HEK293 (cell line): ENCODE results near the gene GPR152.
A peak's percentile ranks its signal among the peaks of the same experiment; 100 is the strongest.
"Not testable (repeated sequence)": the region's sequence is repeated elsewhere in the genome, so short reads cannot be mapped to it uniquely, and the experiment has no call there.

Source experiments
- CTCF ChIA-PET: fragments of 350-600 bp; formaldehyde crosslinking; extraction: SDS; loops from one replicate; lab custom pipeline; 2021; ENCODE audit warnings: antibody characterized with exemption; lab: Yijun Ruan, JAX
- POLR2A ChIA-PET: fragments of 300-600 bp; formaldehyde crosslinking; extraction: SDS; loops from one replicate; lab custom pipeline; 2020; ENCODE audit warnings: antibody characterized with exemption, inconsistent platforms; lab: Yijun Ruan, JAX
- H3K27ac ChIP-seq: fragments of 200-500 bp; sonication (Bioruptor generic); 2 replicates; pipeline ENCODE4 v1.5.1; 2014; ENCODE audit warnings: low read depth, low read length, control low read depth, inconsistent platforms; ENCODE audit errors: extremely low read depth
- H3K36me3 ChIP-seq, 2 experiments: fragments of 200-500 bp in 1 of 2; sonication (Bioruptor generic) in 1 of 2; 1 replicate in 1 of 2; 2 replicates in 1 of 2; pipeline ENCODE4 v1.5.1; 2014 to 2017; ENCODE audit warnings: inconsistent platforms in 2 of 2, low read length in 2 of 2; ENCODE audit not compliant: control insufficient read depth in 2 of 2, insufficient read depth in 1 of 2
- H3K4me1 ChIP-seq: fragments of 200-500 bp; sonication (Bioruptor generic); 2 replicates; pipeline ENCODE4 v1.5.1; 2014; ENCODE audit warnings: mild to moderate bottlenecking, low read length, inconsistent platforms; ENCODE audit not compliant: control insufficient read depth, insufficient read depth
- H3K4me3 ChIP-seq: 2 replicates; pipeline ENCODE4 v1.5.1; 2011; ENCODE audit warnings: low read depth, mild to moderate bottlenecking, control low read depth, low read length, moderate library complexity
- H3K9me3 ChIP-seq: fragments of 200-500 bp; sonication (Bioruptor generic); 2 replicates; pipeline ENCODE4 v1.5.1; 2014; ENCODE audit warnings: low read depth, low read length, inconsistent platforms; ENCODE audit not compliant: control insufficient read depth, insufficient read depth
- GLIS1 ChIP-seq: fragments of 450-650 bp; formaldehyde crosslinking; IDR thresholded peaks from 2 replicates; pipeline ENCODE4 v1.5.1; 2016; ENCODE audit warnings: missing biosample characterization, missing genetic modification characterization
- KLF1 ChIP-seq: fragments of 450-650 bp; formaldehyde crosslinking; IDR thresholded peaks from 2 replicates; pipeline ENCODE4 v1.5.1; 2016; ENCODE audit warnings: missing biosample characterization, missing genetic modification characterization
- OSR2 ChIP-seq: fragments of 450-650 bp; formaldehyde crosslinking; IDR thresholded peaks from 2 replicates; pipeline ENCODE4 v1.5.1; 2016; ENCODE audit warnings: missing biosample characterization, missing genetic modification characterization
- PBX3 ChIP-seq: sonication (generic); formaldehyde crosslinking; IDR thresholded peaks from 2 replicates; pipeline ENCODE4 v1.8.1; 2022; ENCODE audit warnings: mild to moderate bottlenecking, moderate library complexity, missing genetic modification reagents
- PRDM10 ChIP-seq: fragments of 450-650 bp; formaldehyde crosslinking; IDR thresholded peaks from 2 replicates; pipeline ENCODE4 v1.5.1; 2016; ENCODE audit warnings: missing biosample characterization, missing genetic modification characterization
- SP2 ChIP-seq: fragments of 450-650 bp; formaldehyde crosslinking; IDR thresholded peaks from 2 replicates; pipeline ENCODE4 v1.5.1; 2016; ENCODE audit warnings: missing biosample characterization, missing genetic modification characterization
- SP3 ChIP-seq: fragments of 450-650 bp; formaldehyde crosslinking; IDR thresholded peaks from 2 replicates; pipeline ENCODE4 v1.5.1; 2016; ENCODE audit warnings: missing biosample characterization, missing genetic modification characterization
- ZBTB17 ChIP-seq: fragments of 450-650 bp; formaldehyde crosslinking; IDR thresholded peaks from 2 replicates; pipeline ENCODE4 v1.5.1; 2016; ENCODE audit warnings: missing biosample characterization, missing genetic modification characterization
- ZBTB21 ChIP-seq: fragments of 450-650 bp; formaldehyde crosslinking; IDR thresholded peaks from 2 replicates; pipeline ENCODE4 v1.5.1; 2017; ENCODE audit warnings: missing biosample characterization, missing genetic modification characterization
- ZNF214 ChIP-seq: fragments of 450-650 bp; formaldehyde crosslinking; IDR thresholded peaks from 2 replicates; pipeline ENCODE4 v1.5.1; 2017; ENCODE audit warnings: missing biosample characterization, mild to moderate bottlenecking, missing genetic modification characterization, borderline replicate concordance
- ZNF350 ChIP-seq: fragments of 450-650 bp; formaldehyde crosslinking; IDR thresholded peaks from 2 replicates; pipeline ENCODE4 v1.5.0; 2017; ENCODE audit warnings: missing biosample characterization, mild to moderate bottlenecking, missing genetic modification characterization
- ZNF707 ChIP-seq: fragments of 450-650 bp; formaldehyde crosslinking; IDR thresholded peaks from 2 replicates; pipeline ENCODE4 v1.5.1; 2016; ENCODE audit warnings: missing biosample characterization, missing genetic modification characterization
- ZNF776 ChIP-seq: fragments of 450-650 bp; formaldehyde crosslinking; IDR thresholded peaks from 2 replicates; pipeline ENCODE4 v1.5.0; 2017; ENCODE audit warnings: missing biosample characterization, missing genetic modification characterization, borderline replicate concordance
- ZNF792 ChIP-seq: fragments of 450-650 bp; formaldehyde crosslinking; IDR thresholded peaks from 2 replicates; pipeline ENCODE4 v1.5.1; 2016; ENCODE audit warnings: missing biosample characterization, missing genetic modification characterization
- ZNF837 ChIP-seq: fragments of 450-650 bp; formaldehyde crosslinking; IDR thresholded peaks from 2 replicates; pipeline ENCODE4 v1.5.1; 2016; ENCODE audit warnings: missing biosample characterization, missing genetic modification characterization
- TF ChIP-seq, protein P1 (sequence below): fragments of 450-650 bp; formaldehyde crosslinking; IDR thresholded peaks from 2 replicates; pipeline ENCODE4 v1.5.1; 2016; ENCODE audit warnings: missing biosample characterization, missing genetic modification characterization

GPR152 gene

GRCh38 chr11:67486481-67487195 lies 34.1 kb upstream of the GPR152 start:
- H3K4me3 ChIP-seq = no peak overlapping the region
- CTCF ChIA-PET = no interaction called here
- POLR2A ChIA-PET = interaction anchor here (0.7 to 1.7 kb wide), 2 partner anchors 18 to 85 kb away, joined by 3 to 4 read pairs; partner anchors contain the start of gene PPP1CA
- H3K27ac ChIP-seq = no peak overlapping the region
- no peaks in the 10 kb centered on the region for H3K9me3 ChIP-seq
- peaks cover 0 to 48% of the 10 kb centered on the region in 2 experiments; a peak in 2 of 3 replicates for H3K36me3 ChIP-seq
- TF ChIP-seq PBX3 (CRISPR knock-in tag) (no peak), ZNF837 (tag by site-specific recombination) (no peak), ZBTB17 (tag by site-specific recombination) (no peak), OSR2 (tag by site-specific recombination) (no peak), ZBTB21 (tag by site-specific recombination) (no peak), ZNF350 (tag by site-specific recombination) (no peak), ZNF214 (tag by site-specific recombination) (no peak), ZNF776 (tag by site-specific recombination) (no peak), ZNF707 (tag by site-specific recombination) (no peak), ZNF792 (tag by site-specific recombination) (no peak)
- TF ChIP-seq, protein P1, sequence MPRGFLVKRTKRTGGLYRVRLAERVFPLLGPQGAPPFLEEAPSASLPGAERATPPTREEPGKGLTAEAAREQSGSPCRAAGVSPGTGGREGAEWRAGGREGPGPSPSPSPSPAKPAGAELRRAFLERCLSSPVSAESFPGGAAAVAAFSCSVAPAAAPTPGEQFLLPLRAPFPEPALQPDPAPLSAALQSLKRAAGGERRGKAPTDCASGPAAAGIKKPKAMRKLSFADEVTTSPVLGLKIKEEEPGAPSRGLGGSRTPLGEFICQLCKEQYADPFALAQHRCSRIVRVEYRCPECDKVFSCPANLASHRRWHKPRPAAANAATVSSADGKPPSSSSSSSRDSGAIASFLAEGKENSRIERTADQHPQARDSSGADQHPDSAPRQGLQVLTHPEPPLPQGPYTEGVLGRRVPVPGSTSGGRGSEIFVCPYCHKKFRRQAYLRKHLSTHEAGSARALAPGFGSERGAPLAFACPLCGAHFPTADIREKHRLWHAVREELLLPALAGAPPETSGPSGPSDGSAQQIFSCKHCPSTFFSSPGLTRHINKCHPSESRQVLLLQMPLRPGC (tag by site-specific recombination) = no peak
- H3K4me1 ChIP-seq = no peaks in the 10 kb centered on the region

- ChIA-PET CTCF (interaction anchor here (0.6 to 0.7 kb wide), 3 partner anchors 18 to 181 kb away, joined by 3 to 6 read pairs (median 3); no protein-coding TSS in a partner anchor), POLR2A (interaction anchor here (0.7 to 1.7 kb wide), 2 partner anchors 17 to 85 kb away, joined by 3 to 4 read pairs; partner anchors contain the start of gene PPP1CA)
Observed at GRCh38 chr11:67485873-67486361, 33.4 kb upstream of the GPR152 start.

More at GRCh38 chr11:67485873-67486361, 33.4 kb upstream of the GPR152 start:
- not testable (repeated sequence) for H3K4me1 ChIP-seq, H3K9me3 ChIP-seq, H3K4me3 ChIP-seq, H3K27ac ChIP-seq
- peaks cover 0 to 41% of the 10 kb centered on the region in 2 experiments; a peak in 2 of 3 replicates for H3K36me3 ChIP-seq
- TF ChIP-seq SP3 (peak; percentile 23; the same call in 1 of the 2 replicates), SP2 (tag by site-specific recombination) (peak; percentile 21), GLIS1 (tag by site-specific recombination) (peak; percentile 75), KLF1 (tag by site-specific recombination) (peak; percentile 51), PRDM10 (tag by site-specific recombination) (peak; percentile 56; the same call in 1 of the 2 replicates)
